HG02852 (cell line): ENCODE measurements around the gene RNF111.
A peak's percentile ranks its signal among the peaks of the same experiment; 100 is the strongest.

Source experiments
- ATAC-seq: cut with Tn5 transposase; IDR thresholded peaks from one replicate; pipeline ENCODE4 v1.9.1; 2021; ENCODE audit warnings: mild to moderate bottlenecking, moderate library complexity; ENCODE audit not compliant: unreplicated experiment

RNF111 gene

DNA sequence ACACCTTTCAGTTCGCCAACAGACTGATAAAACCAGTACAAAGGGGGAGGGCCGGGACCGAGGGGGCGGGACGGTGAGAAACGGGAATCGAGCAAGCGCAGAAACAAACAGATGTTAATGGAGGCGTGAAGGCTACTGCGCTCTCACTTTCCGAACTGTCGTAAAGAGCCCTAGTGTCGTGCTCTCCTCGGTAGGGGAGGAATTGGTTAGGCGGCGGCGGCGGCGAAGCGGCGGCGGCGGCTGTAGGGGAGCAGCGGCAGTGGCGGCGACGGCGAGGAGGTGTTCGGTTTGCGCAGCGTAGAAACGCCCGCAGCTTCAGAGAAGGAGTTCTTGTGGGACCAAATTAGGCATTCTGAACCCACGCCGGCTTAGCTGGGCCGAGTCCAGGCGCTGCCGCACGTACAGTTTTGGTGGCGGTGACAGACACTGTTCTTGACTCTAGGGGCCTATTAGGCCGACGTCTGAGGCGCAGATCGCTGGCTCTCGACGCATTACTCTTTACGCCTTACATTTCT lies at the start of gene RNF111:
TSS of gene RNF111 (plus strand) at position 173 of the 515 bp plus-strand sequence. CDS start 43,160 bp downstream, outside the sequence.
- peak; percentile 75 for ATAC-seq

DNA sequence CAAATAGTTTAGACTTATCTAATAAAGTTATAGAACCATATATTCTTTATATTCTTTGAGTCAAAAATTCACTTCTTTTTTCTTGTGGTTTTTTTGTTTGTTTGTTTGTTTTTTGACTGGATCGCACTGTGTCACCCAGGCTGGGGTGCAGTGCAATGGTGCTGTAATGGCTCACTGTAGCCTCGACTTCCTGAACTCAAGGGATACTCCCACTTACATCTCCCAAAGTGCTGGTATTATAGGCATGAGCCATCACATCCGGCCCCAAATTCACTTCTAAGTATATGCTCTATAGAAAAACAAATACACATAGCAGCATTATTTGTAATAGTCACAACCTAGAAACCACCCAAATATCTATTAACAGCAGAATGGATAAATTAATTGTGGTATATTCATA lies 40.3 kb upstream of the RNF111 start:
- no peak for ATAC-seq

DNA sequence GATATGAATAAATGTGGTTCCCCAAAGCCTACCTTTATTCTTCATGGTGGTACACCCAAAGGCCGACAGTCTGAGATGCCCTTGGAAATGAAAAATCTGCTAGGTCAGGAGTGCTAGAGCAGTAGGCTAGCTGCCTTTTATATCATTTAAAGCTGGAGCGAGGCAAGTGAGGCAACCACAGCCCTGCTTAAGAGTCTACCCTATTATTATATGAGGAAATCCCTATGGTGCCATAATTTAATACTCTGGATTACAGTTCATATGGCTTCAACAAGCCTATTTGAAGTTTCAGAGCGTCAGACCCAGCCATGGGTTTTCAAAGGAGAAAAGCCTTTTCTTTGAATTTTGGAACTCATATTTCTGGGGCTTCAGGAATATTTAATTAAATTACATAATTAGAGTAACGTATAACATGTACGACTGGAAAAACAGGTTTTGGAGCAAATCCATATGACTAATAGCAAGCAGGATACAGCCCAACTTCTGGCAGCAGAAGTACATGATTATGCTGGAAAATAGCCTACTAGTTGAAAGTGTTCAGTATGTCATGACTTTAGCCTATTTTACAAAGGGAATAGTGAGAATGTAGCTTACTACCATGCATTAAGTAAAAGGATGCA lies 36.0 kb upstream of the RNF111 start:
- no peak for ATAC-seq

DNA sequence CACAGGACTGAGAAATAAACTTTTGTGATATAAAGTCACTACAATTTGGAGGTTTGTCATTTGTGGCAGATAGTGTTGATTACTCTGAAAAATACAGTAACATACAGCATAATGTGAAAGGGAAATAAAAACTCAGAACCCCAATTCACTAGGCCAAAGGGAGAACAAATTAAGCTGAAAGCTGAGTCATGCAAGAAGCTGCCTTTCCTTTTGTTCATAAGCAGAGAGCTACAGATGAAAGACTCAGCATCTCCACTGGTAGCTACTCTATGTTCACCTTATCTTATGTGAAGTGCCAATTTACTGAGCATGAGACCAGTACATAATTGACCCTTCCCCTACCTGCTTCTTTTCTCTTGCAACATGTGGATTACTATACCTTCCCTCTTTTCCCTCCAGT lies 34.7 kb upstream of the RNF111 start:
- ATAC-seq, result no peak

DNA sequence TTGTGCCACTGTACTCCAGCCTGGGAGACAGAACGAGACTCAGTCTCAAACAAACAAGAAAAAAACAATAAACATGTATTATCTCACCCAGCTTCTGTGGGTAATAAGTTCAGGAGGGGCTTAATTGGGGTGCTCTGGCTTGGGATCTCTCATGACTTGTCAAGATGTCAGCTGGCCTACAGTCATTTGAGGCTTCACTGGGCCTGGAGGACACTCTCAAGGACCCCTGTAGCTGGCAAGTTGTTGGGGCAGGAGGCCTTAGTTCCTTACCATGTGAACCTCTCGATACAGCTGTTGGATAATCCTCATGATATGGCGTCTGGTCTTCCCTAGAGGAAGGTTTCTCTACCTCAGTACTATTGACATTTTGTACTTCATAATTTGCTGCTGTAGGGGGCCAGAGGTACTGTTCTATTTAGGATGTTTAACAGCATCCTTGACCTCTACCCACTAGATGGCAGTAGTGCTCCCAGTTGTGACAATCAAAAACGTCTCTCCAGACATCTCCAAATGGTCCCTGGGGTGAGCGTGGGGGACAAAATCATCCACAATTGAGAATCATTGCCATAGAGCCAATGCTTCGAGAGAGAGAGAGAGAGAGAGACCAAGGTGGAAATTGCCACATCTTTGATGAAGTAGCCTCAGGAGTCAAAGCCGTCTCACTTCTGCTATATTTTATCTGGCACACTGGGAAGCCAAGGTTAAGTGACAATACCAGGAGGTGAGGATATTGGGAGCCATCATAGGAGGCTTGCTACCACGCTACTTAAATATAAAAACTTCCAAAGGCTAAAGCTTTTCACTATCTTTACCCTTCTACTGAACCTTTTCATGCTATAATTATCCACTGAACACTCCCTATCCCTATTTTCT lies 30.1 kb upstream of the RNF111 start:
- peak; percentile 67 for ATAC-seq

DNA sequence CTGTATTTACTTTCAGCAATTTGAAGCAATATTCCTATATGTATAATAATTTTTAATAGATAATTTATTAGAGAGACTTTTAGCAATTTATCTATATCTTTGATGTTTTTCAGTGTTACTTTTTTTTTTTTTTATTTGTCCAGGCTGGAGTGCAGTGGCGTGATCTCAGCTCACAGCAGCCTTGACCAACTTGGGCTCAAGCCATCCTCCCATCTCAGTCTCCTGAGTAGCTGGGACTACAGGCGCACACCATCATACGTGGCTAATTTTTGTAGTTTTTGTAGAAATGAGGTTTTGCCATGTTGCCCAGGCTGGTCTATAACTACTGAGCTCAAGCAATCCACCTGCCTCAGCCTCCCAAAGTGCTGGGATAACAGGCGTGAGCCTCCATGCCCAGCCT lies 28.7 kb upstream of the RNF111 start:
- no peak for ATAC-seq

DNA sequence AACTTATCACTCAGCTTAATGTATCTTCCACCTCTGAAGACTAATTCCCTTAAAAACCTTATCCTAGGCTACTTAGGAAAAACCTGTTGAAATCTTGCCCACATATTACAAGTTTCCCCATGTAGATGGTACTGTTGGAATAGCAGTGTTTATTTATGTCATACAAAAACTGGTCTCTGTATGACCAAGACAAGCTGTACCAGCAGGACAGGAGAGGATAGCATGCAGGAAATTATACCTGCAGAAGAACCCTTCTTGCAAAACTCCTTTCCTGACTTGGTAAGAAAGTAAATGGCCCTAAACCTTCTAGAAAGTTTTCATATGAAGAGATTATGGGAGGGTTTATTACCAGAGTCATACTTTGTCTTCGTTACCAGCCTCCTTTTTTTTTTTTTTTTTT lies 25.3 kb upstream of the RNF111 start:
- ATAC-seq, result no peak

DNA sequence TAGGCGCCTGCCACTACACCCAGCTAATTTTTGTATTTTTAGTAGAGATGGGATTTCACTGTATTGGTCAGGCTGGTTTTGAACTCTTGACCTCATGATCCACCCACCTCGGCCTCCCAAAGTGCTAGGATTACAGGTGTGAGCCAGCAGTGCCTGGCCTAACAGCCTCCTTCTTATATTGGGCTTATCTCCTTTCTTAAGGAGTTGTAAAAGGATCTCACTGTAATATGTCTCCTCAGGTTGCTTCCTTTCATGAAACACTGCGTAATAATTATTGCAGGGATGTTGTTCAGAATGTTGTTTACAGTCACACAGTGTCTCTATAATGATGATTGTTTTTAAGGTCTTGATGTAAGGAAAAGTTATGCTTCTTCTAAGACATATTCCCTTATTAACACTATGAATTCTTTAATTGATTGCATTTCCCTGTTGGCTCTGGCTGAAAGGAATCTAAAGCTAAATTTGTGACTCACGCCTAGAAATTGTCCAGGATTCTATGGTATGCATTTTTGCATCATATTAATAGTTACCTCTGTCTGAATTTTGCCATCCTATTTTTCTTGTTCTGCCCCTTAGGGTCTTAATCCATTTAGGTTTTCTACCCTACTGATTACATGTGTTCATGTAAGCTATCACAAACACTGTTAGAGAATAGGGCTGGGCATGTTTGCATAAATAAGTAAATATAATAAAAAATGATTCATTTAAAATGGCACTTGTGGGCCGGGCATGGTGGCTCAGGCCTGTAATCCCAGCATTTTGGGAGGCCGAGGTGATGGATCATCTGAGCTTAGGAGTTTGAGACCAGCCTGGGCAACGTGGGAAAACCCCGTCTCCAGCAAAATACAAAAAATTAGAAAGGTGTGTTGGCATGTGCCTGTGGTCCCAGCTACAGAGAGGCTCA lies 24.5 kb upstream of the RNF111 start:
- ATAC-seq, result no peak

DNA sequence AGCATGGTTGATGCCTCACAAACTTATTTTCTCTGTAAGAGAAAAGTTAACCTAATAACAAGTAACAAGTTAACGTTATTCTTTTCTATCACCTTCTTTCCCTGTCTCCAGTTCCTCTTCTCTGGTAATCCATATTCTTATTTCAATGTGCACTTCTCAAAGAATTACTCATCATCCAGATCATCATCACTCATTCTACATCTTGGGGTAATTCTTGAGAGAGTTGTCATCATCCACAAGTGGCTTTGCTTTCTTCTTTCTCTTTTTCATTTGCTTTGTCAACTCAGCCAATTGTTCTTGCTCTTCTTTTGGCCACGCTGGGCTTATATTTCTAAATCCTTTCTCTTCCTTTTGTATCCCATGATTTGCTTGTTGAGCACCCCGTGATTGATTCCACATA lies 20.8 kb upstream of the RNF111 start:
- no peak for ATAC-seq

DNA sequence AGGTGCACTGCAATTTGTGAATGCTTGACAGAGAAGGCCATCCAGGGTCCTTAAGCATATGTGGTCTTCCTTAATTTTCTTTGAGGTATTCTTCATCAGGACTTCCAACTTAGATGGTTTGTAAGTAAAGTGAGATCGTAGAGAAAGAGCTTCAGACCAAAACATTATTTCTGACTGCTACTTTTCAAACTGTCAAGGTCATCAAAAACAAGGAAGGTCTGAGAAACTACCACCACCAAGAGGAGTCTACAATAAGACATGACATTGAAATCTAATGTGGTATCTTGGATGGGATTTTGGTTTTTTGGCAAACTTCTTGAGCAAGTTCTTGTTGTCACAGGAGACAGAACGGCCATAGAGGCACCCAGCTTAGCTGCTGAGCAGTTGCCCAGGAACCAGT lies 20.0 kb upstream of the RNF111 start:
- no peak for ATAC-seq

DNA sequence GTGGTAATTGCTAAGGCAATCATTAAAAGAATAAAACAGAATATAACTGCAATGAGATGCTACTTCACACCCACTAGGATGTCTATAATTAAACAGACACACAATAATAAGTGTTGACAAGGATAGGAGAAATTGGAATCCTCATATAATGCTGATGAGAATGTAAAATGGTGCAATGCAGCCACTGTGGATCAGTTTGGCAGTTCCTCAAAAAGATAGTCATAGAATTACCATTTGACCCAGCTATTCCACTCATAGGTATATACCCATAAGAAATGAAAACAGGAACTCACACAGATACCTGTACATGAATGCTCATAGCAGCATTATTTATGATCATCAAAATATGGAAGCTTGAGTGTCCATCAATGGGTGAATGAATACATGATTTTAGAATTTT lies 9.6 kb upstream of the RNF111 start:
- ATAC-seq, result no peak

DNA sequence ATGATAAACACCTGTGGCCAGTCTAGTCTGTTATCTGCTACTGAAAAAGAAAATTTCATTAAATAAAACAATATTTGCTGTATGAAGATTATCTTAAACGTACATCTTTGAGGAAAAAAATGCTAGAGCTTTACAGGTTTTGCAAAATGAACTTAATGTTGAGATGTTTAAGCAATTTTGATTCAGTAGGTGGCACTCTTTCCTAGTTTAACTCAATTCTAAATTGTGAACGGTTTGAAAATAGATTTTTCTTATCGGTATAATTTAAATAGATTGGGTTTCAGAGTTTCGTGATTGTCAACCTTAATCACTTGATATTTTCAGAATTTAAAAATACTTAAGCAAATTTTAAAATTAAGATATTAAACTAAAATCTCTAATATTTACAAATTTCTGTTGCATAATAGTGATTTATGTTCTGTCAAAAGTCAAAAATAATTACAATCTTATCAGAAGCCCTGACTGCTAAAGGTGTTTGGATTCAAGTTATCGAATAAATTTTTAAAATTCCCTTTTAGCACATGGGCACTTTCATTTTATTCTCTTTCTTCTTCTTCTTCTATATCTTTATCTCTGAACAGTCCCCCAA lies 7.0 kb upstream of the RNF111 start:
- no peak for ATAC-seq

DNA sequence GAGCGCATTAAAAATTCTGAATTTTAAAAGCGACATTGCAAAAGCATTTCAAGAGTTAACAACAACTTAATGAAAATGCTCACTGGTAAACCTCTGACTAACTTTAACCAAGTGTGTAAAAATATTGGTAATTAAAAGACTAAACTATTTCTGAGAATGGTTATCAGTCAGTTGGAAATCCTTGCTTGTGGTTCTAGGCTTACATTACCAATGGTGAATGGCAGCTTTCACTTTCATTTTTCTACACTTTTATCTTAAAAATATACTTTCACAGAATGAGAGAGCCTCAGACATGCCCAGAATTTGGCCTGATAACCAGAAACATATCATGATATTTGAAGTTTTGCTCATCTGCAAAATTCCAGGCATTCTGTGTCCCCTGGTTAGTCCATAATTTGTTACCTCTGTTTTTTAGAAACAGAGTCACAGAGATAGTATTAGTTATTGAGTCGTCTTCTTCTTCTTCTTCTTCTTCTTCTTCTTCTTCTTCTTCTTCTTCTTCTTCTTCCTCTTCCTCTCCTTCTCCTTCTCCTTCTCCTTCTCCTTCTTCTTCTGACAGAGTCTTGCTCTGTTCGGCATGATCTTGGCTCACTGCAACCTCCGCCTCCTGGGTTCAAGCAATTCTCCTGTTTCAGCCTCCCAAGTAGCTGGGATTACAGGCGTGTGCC lies 5.5 kb upstream of the RNF111 start:
- no peak for ATAC-seq

DNA sequence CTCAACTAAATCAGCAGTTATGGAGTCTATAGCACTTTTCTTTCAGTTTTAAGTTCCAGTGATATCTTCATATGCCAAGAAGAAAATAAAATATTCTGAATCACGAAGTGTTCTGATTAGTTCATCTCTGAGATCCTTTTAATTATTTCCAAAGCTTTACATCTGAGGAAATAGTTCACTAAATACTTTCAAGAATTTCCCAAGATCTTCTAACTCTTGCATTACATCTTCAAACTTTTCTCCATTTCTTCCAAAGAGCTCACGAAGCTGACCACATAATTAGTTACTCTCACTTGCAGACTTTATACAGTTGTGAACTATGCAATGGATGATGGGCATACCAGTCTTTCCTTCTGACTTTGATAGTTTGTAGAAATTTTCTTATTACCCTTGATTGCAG lies 4.2 kb upstream of the RNF111 start:
- no peak for ATAC-seq

DNA sequence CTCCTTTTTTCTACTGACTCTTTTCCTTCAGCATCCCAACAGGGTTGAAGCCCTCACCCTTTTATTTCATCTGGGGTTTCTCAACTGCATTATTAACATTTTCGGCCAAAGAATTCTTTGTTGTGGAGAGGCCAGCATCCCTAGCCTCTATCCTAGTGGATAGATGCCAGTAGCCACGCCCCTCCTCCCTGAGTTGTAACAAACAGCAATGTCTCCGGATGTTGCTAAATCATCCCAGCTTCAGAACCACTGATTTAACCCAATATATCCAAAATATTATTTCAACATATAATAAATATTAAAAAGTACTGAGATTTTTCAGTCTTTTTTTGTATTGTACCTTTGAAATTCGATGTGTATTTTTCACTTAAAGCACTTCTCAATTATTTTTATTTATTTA lies 2.0 kb upstream of the RNF111 start:
- no peak for ATAC-seq

DNA sequence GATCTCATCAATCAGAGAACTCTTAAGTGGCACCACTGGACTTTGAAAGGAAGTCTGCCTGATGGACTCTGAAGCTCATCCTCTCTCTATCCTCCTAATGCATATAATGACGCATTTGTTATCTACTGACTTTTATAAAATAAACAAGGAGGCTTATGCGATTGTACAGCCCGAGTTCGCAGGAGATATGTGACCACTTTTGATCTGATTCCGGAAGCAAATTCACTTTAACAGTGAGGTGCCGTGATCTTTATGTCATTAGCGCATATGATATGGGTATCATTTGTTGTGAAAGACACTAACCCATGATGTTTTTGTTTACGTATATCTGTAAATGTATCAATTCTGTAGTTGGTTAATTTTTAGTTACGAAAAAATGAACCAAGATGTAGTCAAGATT lies 427 bp upstream of the RNF111 start:
- ATAC-seq, result no peak

DNA sequence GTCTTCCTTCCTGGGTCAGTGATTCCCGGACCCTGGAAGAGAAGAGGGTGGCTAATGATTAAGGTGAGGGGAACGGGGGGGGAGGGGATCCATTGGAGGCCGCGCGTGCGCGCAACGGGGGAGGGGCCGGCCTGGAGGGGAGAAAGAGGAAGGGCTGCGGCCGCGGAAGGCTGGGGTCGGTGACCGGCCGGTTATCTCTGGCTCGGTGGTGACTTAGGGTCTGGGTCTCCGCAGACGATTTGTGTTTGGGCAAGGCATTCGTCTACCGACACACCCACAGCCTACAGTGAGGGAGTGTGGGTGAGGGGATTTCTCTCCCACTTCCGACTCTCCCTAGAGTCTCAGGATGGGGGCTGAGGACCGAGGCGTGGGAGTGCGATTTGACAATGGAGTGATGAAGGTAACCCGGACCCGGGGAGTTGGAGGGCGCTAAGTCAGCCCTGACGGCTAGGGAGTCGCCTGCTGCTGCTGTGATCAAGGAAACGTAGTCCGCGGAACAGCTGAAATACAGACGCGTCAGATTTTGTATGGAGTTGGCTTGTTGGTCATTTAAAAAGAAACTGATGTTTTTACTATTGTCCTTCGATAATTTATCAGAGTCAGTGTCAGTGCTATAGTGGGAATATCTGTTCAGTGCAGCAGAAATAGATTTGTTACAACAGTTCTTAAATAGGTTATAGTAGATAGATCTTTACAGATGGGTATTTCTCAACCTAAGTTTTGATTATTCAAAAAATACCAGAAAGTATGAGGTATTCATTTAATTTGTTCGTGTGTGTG lies 733 bp downstream of the RNF111 start:
- ATAC-seq, result peak; percentile 44

DNA sequence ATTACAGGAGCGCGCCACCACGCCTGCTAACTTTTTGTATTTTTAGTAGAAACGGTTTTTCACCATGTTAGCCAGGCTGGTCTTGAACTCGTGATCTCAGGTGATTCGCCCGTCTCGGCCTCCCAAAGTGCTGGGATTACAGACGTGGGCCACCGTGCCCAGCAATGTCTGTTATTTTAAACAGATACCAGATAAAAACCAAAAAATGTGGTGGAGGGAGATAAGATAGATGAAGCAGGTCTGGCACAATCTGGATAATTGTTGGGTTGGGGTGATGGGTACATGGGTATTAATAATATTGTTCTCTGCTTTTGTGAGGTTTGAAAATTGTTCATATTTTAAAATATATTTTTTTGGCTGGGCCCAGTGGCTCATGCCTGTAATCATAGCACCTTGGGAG lies 4.7 kb downstream of the RNF111 start:
- ATAC-seq, result no peak

DNA sequence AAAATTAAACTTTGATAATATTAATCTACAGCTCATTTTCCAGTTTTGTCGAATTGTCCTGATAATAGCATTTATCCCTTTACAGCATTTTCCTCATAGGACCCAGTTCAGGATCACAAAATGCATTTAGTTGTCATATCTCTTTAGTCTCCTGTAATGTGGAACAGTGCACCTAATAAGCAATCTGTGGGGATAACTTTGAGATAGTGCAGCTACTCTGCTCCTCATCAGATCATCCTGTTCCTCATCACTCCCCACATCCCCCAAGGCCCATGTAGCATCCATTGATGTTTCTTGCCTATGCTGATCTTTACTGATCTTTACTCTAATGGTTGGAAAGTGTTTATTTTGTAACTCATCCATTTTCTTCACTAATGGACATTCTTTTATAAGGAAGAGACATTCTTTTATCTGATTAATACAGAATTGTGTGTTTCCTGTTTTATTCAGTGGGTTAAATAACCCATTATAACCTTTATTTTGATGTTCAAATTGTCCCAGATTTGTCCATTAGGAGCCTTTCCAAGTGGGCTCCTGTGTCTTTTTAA lies 7.5 kb downstream of the RNF111 start:
- ATAC-seq, result no peak
